Measurements from ENCODE around the gene DCC. TPM values are rescaled to one million over a fixed set of nuclear protein-coding genes. Genes with fewer than 3 reads are reported as not detected.

DCC gene
- polyA plus RNA-seq, 1 experiment = 0.15 TPM

DNA sequence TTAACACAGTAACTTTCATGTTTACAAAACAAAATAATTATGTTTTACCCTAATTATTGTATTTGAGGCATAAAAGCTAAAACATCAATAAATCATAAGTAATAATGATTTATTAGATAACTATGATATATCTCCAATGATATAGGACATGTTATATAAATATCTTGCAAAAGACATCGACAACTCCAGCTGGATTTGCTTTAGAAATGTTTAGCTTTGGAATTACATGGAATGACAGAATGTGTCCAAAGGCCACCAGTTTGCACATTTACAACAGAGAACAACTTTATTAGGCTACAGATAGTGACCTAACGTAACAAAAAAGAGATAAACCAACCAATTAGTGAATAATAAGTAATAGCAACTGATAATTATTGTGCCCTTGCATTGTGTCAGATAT lies 475.7 kb downstream of the DCC start:
- Histone ChIP-seq H3K27me3 (ENCODE audit: control insufficient read depth, insufficient read depth, low read length) (no peaks in the 10 kb centered on the region), H3K4me3 (ENCODE audit: low read depth, low read length) (no peak overlapping the region), H3K36me3 (ENCODE audit: control insufficient read depth, insufficient read depth, low read length) (no peaks in the 10 kb centered on the region)
- TF ChIP-seq, protein P1, sequence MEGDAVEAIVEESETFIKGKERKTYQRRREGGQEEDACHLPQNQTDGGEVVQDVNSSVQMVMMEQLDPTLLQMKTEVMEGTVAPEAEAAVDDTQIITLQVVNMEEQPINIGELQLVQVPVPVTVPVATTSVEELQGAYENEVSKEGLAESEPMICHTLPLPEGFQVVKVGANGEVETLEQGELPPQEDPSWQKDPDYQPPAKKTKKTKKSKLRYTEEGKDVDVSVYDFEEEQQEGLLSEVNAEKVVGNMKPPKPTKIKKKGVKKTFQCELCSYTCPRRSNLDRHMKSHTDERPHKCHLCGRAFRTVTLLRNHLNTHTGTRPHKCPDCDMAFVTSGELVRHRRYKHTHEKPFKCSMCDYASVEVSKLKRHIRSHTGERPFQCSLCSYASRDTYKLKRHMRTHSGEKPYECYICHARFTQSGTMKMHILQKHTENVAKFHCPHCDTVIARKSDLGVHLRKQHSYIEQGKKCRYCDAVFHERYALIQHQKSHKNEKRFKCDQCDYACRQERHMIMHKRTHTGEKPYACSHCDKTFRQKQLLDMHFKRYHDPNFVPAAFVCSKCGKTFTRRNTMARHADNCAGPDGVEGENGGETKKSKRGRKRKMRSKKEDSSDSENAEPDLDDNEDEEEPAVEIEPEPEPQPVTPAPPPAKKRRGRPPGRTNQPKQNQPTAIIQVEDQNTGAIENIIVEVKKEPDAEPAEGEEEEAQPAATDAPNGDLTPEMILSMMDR (IDR thresholded peaks at IDR 0.05; ENCODE audit: insufficient read depth, low read depth, low read length) = no peak
- ChIA-PET CTCF (no interaction called here), POLR2A (no interaction called here)
- DNase-seq (ENCODE audit: low read depth) = no peak

DNA sequence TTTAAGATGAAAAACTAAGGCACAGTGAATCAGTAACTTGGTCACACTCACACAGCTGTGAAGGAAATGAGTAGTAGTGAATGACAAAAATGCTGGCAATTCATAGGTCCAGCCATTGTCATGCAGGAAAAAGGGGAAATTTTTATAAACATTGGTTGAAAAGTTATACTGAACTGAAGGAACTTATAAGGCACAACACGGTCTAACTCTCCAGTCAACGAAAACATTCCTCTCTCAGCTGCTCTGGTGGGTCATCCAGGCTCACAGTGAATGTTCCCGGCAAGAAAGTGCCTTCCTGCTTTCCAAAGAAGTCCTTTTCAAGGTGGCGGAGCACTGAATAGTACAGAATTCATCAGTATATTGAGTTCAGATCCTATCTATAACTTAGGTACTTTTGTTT lies 476.1 kb downstream of the DCC start:
- H3K4me3 ChIP-seq (ENCODE audit: low read depth, low read length) = no peak overlapping the region
- no peak for DNase-seq (ENCODE audit: low read depth)
- ChIA-PET CTCF (no interaction called here), POLR2A (no interaction called here)
- TF ChIP-seq, protein P1 (IDR thresholded peaks at IDR 0.05; ENCODE audit: insufficient read depth, low read depth, low read length) = no peak
- no peaks in the 10 kb centered on the region for H3K36me3 ChIP-seq (ENCODE audit: control insufficient read depth, insufficient read depth, low read length)
- no peaks in the 10 kb centered on the region for H3K27me3 ChIP-seq (ENCODE audit: control insufficient read depth, insufficient read depth, low read length)

DNA sequence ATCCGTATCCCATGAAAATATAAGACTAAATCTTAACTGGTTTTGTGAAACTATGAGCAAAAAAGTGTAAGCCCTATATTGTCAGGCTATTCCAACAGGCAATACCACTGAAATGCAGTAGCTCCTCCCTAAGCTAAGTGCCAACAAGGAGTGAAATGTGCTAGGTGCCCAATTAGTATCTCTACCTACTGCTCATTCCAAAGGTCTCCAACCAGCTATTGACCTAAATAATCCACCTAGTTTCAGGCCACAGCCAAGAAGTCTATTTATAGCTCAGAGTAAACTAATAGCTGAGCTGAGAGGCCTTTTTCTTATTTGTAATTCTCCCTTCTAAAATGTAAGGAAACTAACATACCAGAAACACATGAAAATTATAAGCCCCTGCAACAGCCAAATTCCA lies 482.2 kb downstream of the DCC start:
- TF ChIP-seq, protein P1 (IDR thresholded peaks at IDR 0.05; ENCODE audit: insufficient read depth, low read depth, low read length) = no peak
- ChIA-PET CTCF (no interaction called here), POLR2A (no interaction called here)
- Histone ChIP-seq H3K4me3 (ENCODE audit: low read depth, low read length) (no peak overlapping the region), H3K27me3 (ENCODE audit: control insufficient read depth, insufficient read depth, low read length) (no peaks in the 10 kb centered on the region), H3K36me3 (ENCODE audit: control insufficient read depth, insufficient read depth, low read length) (no peaks in the 10 kb centered on the region)
- DNase-seq (ENCODE audit: low read depth) = no peak

DNA sequence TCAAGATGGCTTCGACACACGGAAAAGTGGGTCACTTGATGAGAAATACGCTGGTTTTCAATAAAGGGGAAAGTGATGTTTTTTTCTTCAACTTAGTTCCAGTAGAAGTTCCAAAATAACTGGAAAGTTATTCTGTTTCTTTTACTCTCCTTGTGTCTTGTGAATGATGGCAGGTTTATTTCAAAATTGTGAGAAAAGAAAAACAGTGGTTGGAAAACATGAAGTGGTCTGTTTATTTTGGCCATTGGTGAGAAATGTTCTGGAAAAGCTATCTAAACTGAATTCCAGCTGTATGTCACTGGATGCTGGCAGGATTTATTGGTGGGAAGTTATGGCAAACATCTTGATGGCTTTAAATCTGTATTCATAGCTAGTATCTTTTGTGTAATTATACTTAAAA lies 484.1 kb downstream of the DCC start:
- Histone ChIP-seq H3K36me3 (ENCODE audit: control insufficient read depth, insufficient read depth, low read length) (no peaks in the 10 kb centered on the region), H3K27me3 (ENCODE audit: control insufficient read depth, insufficient read depth, low read length) (no peaks in the 10 kb centered on the region), H3K4me3 (ENCODE audit: low read depth, low read length) (no peak overlapping the region)
- no peak for DNase-seq (ENCODE audit: low read depth)
- POLR2A ChIA-PET = no interaction called here
- TF ChIP-seq, protein P1 (IDR thresholded peaks at IDR 0.05; ENCODE audit: insufficient read depth, low read depth, low read length) = no peak
- CTCF ChIA-PET = no interaction called here

DNA sequence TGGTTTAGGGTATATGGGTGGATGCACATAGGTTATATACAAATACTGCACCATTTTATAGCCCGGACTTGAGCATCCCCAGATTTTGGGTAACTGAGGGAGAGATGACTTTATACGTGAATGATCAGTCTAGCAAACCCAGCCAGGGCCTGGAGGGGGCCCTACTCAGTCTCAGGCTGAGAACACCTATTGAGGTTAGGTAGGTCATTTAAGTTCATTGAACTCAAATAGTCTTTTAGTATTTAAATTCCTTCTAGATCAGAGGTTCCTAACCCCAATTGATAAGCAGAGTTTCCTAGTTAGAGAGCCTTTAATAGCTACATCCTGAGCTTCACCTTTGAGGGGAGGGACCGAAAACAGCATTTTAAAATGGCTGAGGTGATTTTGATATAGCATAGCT lies 487.0 kb downstream of the DCC start:
- no peak for DNase-seq (ENCODE audit: low read depth)
- no peaks in the 10 kb centered on the region for H3K36me3 ChIP-seq (ENCODE audit: control insufficient read depth, insufficient read depth, low read length)
- H3K4me3 ChIP-seq (ENCODE audit: low read depth, low read length) = no peak overlapping the region
- ChIA-PET POLR2A (no interaction called here), CTCF (no interaction called here)
- TF ChIP-seq, protein P1 (IDR thresholded peaks at IDR 0.05; ENCODE audit: insufficient read depth, low read depth, low read length) = no peak
- H3K27me3 ChIP-seq (ENCODE audit: control insufficient read depth, insufficient read depth, low read length) = no peaks in the 10 kb centered on the region
